GM15510 (cell line): Measurements from ENCODE around the gene DHX9.

ENCODE experiments used
- POLR2A ChIP-seq: IDR thresholded peaks from 3 replicates; pipeline ENCODE4 v1.6.1; 2011; ENCODE audit warnings: borderline replicate concordance; ENCODE audit not compliant: insufficient read length; ENCODE audit errors: extremely low read depth

The DHX9 gene

DNA sequence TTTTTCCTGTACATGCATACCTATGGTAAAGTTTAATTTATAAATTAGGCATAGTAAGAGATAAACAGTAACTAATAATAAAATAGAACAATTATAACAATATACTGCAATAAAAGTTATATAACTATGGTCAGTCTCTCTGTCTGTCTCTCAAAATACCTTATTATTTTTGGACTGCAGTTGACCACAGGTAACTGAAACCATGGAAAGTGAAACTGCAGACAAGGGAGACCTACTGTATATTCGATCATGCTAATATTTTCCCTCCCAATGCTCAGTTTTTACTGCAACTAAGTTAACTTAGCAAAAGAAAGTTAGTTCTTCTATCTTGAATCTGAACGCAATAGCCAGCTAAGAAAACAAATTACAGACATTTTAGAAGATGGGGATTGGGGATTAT, 12.3 kb upstream of the DHX9 start:
- no peak for TF ChIP-seq POLR2A

DNA sequence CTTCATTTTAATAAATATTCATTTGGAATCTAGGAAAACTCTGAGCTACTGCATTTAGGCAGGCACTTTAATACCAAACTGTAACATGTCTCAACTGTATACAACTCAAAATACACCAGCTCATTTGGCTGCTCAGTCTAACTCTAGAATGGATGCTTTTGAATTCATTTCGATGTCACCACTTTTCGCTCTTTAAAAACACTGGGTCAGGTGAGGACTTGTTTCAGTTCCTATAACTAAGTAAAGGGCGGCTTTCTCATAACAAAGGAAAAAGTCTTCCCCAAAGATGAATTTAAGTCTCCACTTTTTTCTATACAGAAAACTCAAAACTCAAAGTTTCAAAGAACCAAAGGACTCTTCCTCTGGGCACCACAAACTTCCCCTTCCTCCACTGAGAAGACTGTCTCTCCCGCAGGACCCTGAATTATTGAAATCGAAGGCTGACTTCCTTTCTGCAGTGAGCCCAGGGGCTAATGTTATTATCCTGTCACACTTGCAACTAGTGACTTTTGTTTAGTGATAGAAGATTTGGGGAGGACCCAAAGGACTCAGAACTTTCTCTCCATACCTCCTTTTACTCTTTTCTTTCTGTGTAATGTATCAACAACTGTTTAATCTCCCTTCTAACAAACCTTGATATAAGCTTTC, 9.7 kb upstream of the DHX9 start:
- no peak for TF ChIP-seq POLR2A

GRCh38 chr1:182833271-182833670, 5.9 kb upstream of the DHX9 start:
- TF ChIP-seq POLR2A = no peak

- no peak for TF ChIP-seq POLR2A
Measured at GRCh38 chr1:182834326-182834725, 4.8 kb upstream of the DHX9 start.

GRCh38 chr1:182835806-182836205, 3.3 kb upstream of the DHX9 start:
- no peak for TF ChIP-seq POLR2A

DNA sequence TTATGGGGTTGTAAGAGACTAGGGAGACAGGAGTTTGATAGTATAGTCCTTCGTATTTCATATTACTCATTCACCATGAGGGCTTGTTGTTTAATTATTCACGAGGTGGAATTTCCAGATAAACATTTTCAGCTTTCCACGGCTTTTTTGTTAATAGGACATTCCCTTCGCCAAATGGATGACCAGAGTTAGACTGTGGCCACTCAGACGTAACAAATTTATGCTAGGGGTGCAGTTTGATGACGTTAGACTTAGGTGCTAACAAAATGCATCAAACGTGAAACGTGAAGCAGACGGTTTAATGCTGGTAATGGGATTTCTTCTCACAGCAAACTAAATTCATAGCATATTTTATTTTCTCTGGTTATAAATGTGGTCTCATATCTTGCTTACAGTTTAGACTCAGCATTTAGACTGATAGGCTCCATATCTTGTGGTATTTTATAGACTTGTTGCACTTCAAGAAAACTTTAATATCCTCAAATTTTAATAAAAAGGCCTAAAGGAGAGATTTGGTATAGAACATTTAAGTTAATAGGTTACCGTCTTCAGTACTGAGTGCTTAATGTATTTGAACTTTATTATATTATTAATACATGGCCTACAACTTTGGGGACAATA, 2.3 kb downstream of the DHX9 start:
- no peak for TF ChIP-seq POLR2A

DNA sequence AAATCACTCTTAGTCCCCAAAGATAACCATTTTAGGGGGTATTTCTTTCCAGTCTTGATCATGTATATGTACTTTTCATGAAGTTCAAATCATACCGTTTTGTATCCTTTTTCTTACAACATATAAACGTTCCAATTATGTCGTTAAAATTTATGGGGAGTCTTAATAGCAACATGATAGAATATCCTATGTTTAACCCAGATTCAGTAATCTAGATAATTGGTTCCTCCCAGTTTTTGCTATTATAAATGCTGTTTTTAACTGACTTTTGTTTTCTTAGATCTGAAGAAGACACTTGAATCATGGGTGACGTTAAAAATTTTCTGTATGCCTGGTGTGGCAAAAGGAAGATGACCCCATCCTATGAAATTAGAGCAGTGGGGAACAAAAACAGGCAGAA, 3.1 kb downstream of the DHX9 start:
- TF ChIP-seq POLR2A = no peak

DNA sequence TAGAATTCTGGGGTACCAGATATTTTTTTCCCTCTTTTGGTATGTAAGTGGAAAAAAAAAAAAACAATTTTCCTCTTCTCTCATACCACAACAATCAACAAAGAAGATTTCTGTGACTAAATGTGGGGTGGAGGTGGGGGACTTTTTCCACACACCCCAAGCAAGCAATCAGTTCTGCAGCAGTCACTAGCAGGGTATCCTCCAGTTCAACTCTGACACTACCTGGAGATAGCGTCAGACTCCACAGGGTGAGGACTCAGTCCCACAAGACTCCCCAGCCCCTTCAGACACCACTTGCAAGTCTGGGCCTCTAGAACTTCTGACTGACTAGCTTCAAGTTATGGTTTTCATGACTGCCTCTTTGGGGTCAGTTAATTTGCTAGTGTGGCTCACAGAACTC, 6.2 kb downstream of the DHX9 start:
- TF ChIP-seq POLR2A = no peak

DNA sequence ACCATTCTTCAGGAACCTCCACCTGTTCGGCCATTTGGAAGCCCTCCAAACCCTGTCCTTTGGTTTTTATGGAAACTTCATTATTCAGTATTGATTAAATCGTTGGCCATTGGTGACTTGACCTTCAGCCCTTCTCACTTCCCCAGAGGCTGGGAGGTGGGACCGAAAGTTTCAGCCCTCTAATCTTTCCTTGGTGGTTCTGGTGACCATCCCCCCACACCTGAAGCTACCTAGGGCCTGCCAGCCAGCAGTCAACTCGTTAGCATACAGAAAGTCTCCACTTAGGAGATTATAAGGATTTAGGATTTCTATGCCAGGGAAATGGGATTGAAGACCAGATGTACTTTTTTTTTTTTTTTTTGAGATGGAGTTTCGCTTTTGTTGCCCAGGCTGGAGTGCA, 6.7 kb downstream of the DHX9 start:
- TF ChIP-seq POLR2A = no peak

- TF ChIP-seq POLR2A = no peak
Measured at GRCh38 chr1:182847105-182847504, 8.0 kb downstream of the DHX9 start.

DNA sequence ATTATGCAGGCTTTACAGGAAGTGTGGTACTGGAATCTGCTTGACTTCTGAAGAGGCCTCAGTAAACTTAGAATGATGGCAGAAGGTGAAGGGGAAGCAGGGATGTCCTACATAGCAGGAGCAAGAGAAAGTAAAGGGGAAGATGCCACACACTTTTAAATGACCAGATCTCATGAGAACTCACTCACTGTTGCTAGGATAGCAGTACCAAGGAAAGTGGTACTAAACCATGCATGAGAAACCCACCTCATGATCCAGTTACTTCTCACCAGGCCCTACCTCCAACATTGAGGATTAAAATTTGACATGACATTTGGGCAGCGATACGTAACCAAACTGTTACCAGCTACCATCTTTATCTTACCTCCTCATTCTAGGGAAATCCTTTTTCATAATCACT, 9.6 kb downstream of the DHX9 start:
- TF ChIP-seq POLR2A = no peak

DNA sequence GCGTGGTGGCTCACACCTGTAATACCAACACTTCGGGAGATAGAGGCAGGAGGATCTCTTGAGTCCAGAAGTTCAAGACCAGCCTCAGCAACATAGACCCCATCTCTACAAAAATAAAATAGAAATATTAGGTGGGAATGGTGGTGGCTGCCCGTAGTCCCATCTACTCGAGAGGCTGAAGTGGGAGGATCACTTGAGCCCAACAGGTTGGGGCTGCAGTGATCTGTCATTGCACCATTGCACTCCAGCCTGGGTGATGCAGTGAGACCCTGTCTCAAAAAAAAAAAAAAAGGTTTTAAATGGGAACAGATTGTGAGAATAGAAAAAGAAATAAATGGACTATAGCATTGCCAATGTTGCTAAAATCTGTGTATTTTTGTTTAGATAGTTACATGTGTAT, 11.2 kb downstream of the DHX9 start:
- no peak for TF ChIP-seq POLR2A

GRCh38 chr1:182851825-182852224, 12.7 kb downstream of the DHX9 start:
- no peak for TF ChIP-seq POLR2A

DNA sequence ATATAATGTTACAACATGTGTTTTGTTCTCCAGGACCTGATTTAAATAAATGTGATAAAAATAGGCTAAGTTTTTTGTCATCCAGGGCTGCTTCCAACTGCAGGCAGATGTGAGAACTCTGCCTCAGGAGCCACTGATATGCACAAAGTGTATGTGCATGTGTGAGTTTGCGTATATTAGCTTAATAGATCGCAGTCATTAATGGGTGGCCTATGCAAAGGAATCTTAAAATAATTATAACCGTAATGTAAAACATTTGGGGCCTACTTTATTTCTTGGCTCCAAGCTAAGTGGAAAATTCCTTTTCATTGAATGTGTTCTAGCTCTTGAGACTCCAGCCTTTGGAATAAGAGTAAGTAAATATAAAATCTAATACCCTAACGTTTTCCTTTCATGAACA, 16.8 kb downstream of the DHX9 start:
- no peak for TF ChIP-seq POLR2A

GRCh38 chr1:182857212-182857611, 18.1 kb downstream of the DHX9 start:
- TF ChIP-seq POLR2A = no peak

DNA sequence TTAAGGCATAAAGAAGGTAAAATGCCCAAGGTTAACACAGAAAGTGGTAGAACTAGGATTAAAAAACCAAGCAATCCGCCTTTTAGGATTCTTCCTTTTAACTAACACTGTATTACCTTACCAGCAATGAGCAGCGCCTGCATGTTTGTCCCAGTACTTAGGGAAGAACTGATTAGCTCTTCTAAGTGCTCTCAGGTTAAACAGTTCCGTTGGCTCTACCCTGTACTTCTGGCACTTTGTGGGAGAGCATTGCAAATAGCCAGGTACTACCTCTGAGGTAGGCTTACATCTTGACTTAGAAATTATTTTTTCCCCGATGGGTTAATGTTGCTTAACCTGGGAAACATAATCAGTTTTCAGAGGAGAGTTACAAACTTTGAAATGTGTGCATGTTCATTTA, 21.5 kb downstream of the DHX9 start:
- no peak for TF ChIP-seq POLR2A
